HCT116 (cell line): ENCODE data around the gene NOX3.

Experiments used
- CTCF ChIP-seq, 3 experiments: fragments of 200-600 bp in 1 of 3; sonication (generic) in 1 of 3; IDR thresholded peaks in 2 of 3; conservative IDR thresholded peaks in 1 of 3; 2 replicates each; pipeline ENCODE4 v1.5.1; 2012 to 2017; ENCODE audit warnings: low read depth in 2 of 3, low read length in 2 of 3, antibody characterized with exemption in 1 of 3, borderline replicate concordance in 1 of 3, control low read depth in 1 of 3, mild to moderate bottlenecking in 1 of 3, mixed read lengths in 1 of 3, mixed run types in 1 of 3, moderate library complexity in 1 of 3; ENCODE audit not compliant: insufficient read depth in 1 of 3
- EZH2phosphoT487 ChIP-seq: fragments of 200-600 bp; IDR thresholded peaks from 2 replicates; pipeline ENCODE4 v1.6.1; 2018; ENCODE audit warnings: antibody characterized with exemption, borderline replicate concordance
- POLR2A ChIP-seq: IDR thresholded peaks from 2 replicates; pipeline ENCODE4 v1.7.0; 2011; ENCODE audit warnings: borderline replicate concordance; ENCODE audit not compliant: insufficient read depth, insufficient read length; ENCODE audit errors: extremely low read depth
- POLR2AphosphoS5 ChIP-seq: IDR thresholded peaks from 2 replicates; pipeline ENCODE4 v1.6.1; 2011; ENCODE audit warnings: mild to moderate bottlenecking, low read depth, low read length, moderate library complexity
- TCF7L2 ChIP-seq: IDR thresholded peaks from 2 replicates; pipeline ENCODE4 v1.7.0; 2011; ENCODE audit warnings: borderline replicate concordance, inconsistent platforms; ENCODE audit not compliant: insufficient read depth, insufficient read length; ENCODE audit errors: extremely low read depth
- ZNF274 ChIP-seq: fragments of 200-500 bp; sonication (Bioruptor generic); IDR thresholded peaks from 2 replicates; pipeline ENCODE4 v1.6.1; 2014; ENCODE audit warnings: mild to moderate bottlenecking, low read depth, low read length, inconsistent platforms

GRCh38 chr6:155384321-155384952 lies 71.2 kb downstream of the NOX3 start:
- TF ChIP-seq ZNF274 (no peak), POLR2A (no peak), CTCF (IDR thresholded peaks at IDR 0.05 in 2 of 3, conservative IDR thresholded peaks at IDR 0.05 in 1 of 3; ENCODE audit: borderline replicate concordance in 1 of 3, insufficient read depth in 1 of 3, low read depth in 2 of 3, low read length in 2 of 3) (no peak), POLR2AphosphoS5 (no peak), EZH2phosphoT487 (no peak), TCF7L2 (no peak)
